ENCODE data around the gene DHODH. TPM values are rescaled to one million over a fixed set of nuclear protein-coding genes. Genes with fewer than 3 reads are reported as not detected.
A peak's percentile ranks its signal among the peaks of the same experiment; 100 is the strongest.

Gene DHODH
- 10 to 100 TPM in 2 of 6 donors, 1 to 10 TPM in 4; 4.3 to 13.0 (median 9.0) TPM for polyA plus RNA-seq (ENCODE audit: low read depth in 6 of 6)

DNA sequence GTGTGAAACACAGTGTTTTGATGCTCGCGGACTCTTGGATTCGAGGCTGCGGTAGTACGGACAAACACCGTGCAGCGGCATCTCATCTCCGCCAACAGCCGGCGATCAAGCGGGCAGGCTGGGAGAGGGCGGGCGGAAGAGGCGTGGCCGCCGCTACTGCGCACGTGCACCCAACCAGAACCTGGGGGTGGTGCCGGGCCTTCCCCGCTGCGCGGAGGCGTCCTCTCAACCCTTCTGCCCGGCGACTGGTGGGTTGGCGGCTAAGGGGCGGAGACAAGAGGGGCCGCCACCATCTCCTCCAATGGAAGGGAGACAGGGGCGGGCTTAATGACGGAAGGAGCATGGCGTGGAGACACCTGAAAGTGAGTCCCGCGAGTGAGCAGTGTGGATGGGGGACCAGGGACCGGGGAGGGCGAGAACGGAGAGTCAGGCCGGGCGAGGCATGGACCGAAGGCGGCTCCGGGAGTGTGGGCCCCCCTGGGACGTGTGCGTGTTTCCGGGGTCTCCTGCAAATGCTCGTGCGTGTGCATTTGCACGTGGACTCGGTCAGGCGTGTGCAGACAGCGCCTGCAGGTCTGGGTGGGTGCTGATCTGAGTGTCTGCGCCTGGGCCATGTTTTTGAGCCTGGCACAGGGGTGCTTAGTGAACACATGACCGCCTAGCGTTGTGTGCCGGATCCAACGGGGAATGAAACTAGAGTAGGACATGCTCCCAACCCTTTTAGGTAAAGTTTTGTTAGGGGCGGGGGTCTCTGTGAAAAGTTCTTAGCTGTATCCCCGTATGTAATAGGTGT, at the start of gene DHODH:
Gene DHODH (plus strand): TSS at position 321 of the 793 bp plus-strand sequence. CDS start 21 bp downstream, at position 342.
- peak within 1 kb of the TSS; percentile 96 to 100 (median 99) for H3K27ac Mint-ChIP-seq
- DNase-seq (peak; percentile 100), ATAC-seq (ENCODE audit: low read depth in 2 of 2) (peak; percentile 87 to 88)
- H3K27me3 Mint-ChIP-seq, result peaks cover 0 to 11% (median 4%) of the 10 kb centered on the region in 3 donors
- peak within 1 kb of the TSS; percentile 85 to 100 (median 97) for H3K4me3 Mint-ChIP-seq
- H3K36me3 Mint-ChIP-seq, result no peaks in the 10 kb centered on the region
- no peaks in the 10 kb centered on the region for H3K9me3 Mint-ChIP-seq
- H3K4me1 Mint-ChIP-seq, result peaks cover 7 to 19% (median 15%) of the 10 kb centered on the region in 3 donors

DNA sequence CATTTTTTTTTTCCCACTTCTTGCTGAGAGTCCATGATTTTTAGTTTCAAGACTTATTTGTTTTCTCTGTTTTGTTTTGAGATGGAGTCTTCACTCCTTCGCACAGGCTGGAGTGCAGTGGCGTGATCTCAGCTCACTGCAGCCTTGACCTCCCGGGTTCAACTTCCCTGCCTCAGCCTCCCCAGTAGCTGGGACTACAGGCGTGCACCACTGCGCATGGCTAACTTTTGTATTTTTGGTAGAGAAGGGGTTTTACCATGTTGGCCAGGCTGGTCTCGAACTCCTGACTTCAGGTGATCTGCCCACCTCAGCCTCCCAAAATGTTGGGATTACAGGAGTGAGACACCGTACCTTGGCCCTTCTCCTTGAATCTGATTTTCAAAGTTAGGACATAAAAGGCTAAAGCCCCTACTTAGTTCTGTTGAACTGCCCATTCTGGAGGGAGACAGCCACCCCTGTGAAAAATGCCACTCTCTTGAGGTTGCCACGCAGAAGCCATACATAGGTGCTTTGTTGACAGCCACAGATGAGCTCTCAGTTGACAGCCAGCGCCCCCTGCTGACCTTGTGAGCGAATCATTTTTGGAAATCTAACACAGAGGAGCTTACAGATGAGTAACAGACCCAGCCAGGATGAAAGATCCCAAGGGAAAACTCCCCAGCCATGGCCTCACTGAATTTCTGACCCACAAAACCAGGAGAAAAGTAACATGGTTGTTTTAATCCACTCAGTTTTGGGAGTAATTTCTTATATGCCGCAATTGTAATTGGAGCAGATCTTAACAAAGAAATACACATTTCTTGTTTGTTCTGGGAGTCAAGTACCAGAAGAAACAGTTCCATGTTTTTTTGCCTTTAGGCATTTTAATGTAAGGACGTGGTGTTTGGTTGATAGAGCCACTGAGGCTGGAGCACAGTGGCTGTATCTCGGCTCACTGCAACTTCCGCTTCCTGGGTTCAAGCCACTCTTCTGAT, 47.2 kb upstream of the DHODH start:
- no peak overlapping the region for H3K4me3 Mint-ChIP-seq
- H3K27ac Mint-ChIP-seq, result peak overlapping the region in 4 of 6 donors; percentile 59 to 72 (median 66)
- H3K36me3 Mint-ChIP-seq, result no peaks in the 10 kb centered on the region
- DNase-seq, result peak; percentile 74
- peaks cover 18 to 48% (median 20%) of the 10 kb centered on the region in 3 donors for H3K4me1 Mint-ChIP-seq
- no peaks in the 10 kb centered on the region for H3K27me3 Mint-ChIP-seq
- peak; percentile 88 for ATAC-seq (ENCODE audit: low read depth in 2 of 2)
- H3K9me3 Mint-ChIP-seq, result no peaks in the 10 kb centered on the region

DNA sequence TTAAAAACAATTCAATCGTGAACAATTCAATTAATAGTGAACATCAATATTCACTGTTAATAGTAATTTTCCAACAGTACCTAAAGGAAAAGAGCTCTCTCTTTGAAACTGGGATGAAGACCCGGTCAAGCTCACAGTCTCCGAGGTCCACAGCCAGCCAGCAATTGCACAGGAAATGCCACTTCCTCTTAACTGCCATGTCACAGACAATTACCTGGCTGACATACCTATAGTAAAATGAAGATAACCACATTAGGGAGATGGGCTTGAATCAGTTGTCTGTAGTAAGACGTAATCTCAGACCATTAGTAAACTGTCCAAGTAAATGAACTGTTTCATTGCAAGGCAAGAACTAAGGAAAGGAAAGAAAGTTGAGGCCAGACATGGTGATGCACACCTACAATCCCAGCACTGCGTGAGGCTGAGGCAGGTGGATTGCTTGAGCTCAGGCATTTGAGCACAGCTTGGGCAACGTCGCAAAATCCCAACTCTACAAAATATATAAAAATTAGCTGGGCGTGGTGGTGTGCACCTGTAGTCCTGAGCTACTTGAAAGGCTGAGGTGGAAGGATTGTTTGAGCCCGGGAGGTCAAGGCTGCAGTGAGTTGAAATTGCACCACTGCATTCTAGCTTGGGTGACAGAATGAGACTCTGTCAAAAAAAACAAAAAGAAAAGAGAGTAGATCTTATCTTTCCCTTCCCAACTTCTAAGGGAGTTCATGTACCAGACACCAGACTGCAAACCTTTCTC, 45.2 kb upstream of the DHODH start:
- peak in 1 of 2 donors; percentile 19 for ATAC-seq (ENCODE audit: low read depth in 2 of 2)

DNA sequence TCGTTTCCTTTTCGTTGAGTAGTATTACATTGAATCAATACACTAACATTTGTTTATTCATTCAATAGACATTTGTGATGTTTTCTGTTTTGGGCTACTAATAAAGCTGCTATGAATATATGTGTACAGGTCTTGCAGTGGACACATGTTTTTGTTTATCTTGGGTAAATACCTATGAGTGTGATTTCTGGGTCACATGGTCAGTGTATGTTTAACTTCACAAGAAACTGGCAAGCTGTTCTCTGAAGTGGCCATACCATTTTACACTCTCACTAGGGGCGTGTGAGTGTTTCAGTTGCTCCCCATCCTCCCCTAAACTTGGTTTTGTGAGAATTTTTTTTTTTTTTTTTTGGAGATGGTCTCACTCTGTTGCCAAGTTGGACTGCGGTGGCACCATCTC, 43.3 kb upstream of the DHODH start:
- Mint-ChIP-seq H3K4me3 (no peak overlapping the region), H3K36me3 (no peaks in the 10 kb centered on the region), H3K9me3 (peaks cover 0 to under 1% (median 0%) of the 10 kb centered on the region in 7 donors), H3K4me1 (peaks cover 5 to 19% (median 7%) of the 10 kb centered on the region in 3 donors), H3K27ac (peak overlapping the region in 1 of 6 donors; percentile 12), H3K27me3 (no peaks in the 10 kb centered on the region)
- DNase-seq (no peak), ATAC-seq (ENCODE audit: low read depth in 2 of 2) (no peak)

More for the DNA sequence above, 45.2 kb upstream of the DHODH start:
- H3K4me1 Mint-ChIP-seq, result peaks cover 12 to 35% (median 16%) of the 10 kb centered on the region in 3 donors
- H3K27ac Mint-ChIP-seq, result peak overlapping the region in 2 of 6 donors; percentile 9 to 24
- H3K36me3 Mint-ChIP-seq, result no peaks in the 10 kb centered on the region
- DNase-seq, result no peak
- no peak overlapping the region for H3K4me3 Mint-ChIP-seq
- no peaks in the 10 kb centered on the region for H3K27me3 Mint-ChIP-seq
- H3K9me3 Mint-ChIP-seq, result no peaks in the 10 kb centered on the region

DNA sequence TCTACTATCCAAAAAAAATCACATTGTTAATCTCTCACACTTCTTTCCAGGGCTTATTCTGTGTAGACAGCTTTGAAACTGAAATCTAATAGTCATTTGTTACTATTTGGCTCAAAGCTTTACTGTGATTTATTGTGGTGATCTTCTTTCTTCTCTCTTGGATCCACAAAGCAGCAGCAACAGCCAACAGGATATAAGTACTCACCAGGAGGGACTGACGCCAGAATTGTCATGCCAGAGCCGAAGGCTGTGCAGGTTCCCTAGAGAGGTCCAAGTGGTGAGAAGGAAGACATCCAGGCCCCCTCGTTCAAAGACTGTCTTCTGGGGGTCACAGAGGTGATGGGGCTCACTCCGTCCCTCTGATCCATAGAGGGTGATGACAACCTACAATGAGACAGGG, 41.6 kb upstream of the DHODH start:
- Mint-ChIP-seq H3K9me3 (peaks cover 0 to 1% (median 0%) of the 10 kb centered on the region in 7 donors), H3K27me3 (no peaks in the 10 kb centered on the region), H3K4me3 (no peak overlapping the region), H3K36me3 (no peaks in the 10 kb centered on the region), H3K27ac (no peak overlapping the region), H3K4me1 (peaks cover 0 to 8% (median 0%) of the 10 kb centered on the region in 3 donors)
- DNase-seq (no peak), ATAC-seq (ENCODE audit: low read depth in 2 of 2) (no peak)

DNA sequence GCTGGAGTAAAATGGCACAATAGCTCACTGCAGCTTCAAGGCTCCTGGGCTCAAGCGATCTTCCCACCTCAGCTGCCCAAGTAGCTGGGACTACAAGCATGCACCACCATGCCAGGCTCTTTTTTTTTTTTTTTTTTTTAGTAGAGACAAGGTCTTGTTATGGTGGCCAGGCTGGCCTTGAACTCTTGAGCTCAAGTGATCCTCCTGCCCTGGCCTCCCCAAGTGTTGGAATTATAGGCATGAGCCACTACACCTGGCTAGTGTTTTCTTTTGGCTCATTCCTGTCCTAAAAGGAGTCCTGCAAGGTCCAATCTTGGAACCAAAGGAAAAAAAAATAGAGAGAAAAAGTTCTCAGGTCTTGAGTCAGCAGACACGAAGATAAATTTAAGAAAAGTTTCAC, 39.2 kb upstream of the DHODH start:
- no peaks in the 10 kb centered on the region for H3K4me1 Mint-ChIP-seq
- ATAC-seq (ENCODE audit: low read depth in 2 of 2), result no peak

DNA sequence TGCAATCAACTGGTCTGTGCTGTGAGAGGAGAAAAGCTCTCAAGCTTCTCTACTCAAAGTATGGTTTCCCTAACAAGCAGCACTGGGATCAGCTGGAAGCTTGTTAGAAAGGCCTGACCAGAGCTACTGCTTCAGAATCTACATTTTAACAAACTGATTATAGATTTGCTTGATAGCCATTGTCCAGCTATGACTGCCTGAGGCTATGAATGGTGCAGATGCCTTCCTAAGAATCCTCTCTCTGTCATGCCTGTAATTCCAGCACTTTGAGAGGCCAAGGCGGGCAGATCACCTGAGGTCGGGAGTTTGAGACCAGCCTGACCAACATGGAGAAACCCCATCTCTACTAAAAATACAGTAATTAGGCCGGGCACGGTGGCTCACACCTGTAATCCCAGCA, 37.0 kb upstream of the DHODH start:
- Mint-ChIP-seq H3K36me3 (no peaks in the 10 kb centered on the region), H3K4me1 (no peaks in the 10 kb centered on the region)
- no peak for DNase-seq

More for the DNA sequence above, 39.2 kb upstream of the DHODH start:
- Mint-ChIP-seq H3K36me3 (no peaks in the 10 kb centered on the region), H3K4me3 (no peak overlapping the region), H3K27ac (peak overlapping the region in 1 of 6 donors; percentile 52), H3K9me3 (peaks cover 0 to 1% (median 0%) of the 10 kb centered on the region in 7 donors), H3K27me3 (no peaks in the 10 kb centered on the region)
- DNase-seq, result no peak

DNA sequence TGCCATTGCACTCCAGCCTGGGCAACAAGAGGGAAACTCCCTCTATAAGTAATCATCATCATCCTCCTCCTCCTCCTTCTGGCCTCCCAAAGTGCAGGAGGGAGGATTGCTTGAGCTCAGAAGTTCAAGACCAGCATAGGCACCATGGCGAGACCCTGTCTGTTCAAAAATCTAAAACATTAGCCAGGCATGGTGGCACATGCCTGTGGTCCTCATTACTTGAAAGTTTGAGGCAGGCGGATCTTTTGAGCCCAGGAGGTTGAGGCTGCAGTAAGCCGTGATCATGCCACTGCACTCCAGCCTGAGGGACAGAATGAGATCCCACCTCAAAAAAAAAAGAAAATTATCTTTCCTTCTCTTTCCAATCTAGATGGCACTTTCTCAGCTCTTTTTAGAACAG, 36.2 kb upstream of the DHODH start:
- Mint-ChIP-seq H3K4me1 (no peaks in the 10 kb centered on the region), H3K4me3 (no peak overlapping the region), H3K27me3 (no peaks in the 10 kb centered on the region), H3K36me3 (no peaks in the 10 kb centered on the region), H3K9me3 (peaks cover 0 to 1% (median 0%) of the 10 kb centered on the region in 7 donors), H3K27ac (no peak overlapping the region)
- ATAC-seq (ENCODE audit: low read depth in 2 of 2) (no peak), DNase-seq (no peak)

More for the DNA sequence above, 37.0 kb upstream of the DHODH start:
- Mint-ChIP-seq H3K27me3 (no peaks in the 10 kb centered on the region), H3K9me3 (peaks cover 0 to 1% (median 0%) of the 10 kb centered on the region in 7 donors), H3K27ac (no peak overlapping the region), H3K4me3 (no peak overlapping the region)
- no peak for ATAC-seq (ENCODE audit: low read depth in 2 of 2)

DNA sequence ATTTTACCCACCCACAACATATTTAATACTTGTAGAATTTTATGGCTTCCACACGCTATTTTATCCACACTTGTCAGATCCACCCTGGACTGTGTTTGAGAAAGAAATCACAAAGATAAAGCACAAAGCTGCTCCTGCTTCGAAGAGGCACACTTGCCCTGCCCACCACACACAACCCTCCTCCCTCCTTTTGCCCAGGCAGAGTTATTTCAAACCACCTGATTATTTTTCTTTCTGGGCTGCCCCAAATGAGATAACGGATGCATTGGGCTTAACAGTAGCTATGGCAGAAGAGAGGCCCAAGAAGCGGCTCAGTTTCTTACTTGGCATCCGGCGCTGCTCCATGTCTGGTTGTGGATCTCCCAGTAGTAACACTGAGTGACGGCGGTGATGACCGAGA, 35.5 kb upstream of the DHODH start:
- Mint-ChIP-seq H3K27ac (peak overlapping the region in 1 of 6 donors; percentile 7), H3K9me3 (peaks cover 0 to 1% (median 0%) of the 10 kb centered on the region in 7 donors), H3K27me3 (peaks cover 0 to 3% (median 0%) of the 10 kb centered on the region in 3 donors), H3K4me3 (no peak overlapping the region), H3K36me3 (no peaks in the 10 kb centered on the region), H3K4me1 (no peaks in the 10 kb centered on the region)
- no peak for DNase-seq
- ATAC-seq (ENCODE audit: low read depth in 2 of 2), result no peak

DNA sequence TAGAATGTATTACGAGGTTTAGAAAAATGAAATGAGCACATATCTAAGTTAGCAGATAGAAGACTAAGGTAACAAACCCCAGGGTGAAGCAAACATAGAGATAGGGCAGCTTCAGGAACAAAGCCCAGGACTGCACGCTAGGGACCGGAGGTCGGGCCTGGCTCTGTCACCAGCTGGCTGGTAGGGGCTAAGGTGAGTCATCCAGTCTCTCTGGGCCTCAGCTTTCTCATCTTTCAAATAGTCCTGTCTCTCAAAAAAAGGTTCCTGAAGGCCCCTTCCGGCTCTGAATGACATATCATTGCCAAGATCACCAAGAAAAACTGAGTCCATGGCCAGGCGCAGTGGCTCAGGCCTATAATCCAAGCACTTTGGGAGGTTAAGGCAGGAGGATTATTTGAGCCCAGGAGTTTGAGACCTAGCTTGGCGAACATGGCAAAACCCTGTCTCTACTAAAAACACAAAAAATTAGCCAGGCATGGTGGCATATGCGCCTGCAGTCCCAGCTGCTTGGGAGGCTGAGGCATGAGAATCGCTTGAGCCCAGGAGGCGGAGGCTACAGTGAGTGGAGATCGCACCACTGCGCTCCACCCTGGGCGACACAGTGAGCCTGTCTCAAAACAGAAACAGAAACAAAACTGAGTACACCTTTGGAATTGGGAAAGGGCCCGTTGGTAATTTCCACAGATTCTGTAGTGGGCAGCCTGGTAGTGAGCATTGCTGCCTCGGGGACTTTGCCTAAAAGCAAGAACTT, 34.3 kb upstream of the DHODH start:
- DNase-seq, result no peak
- Mint-ChIP-seq H3K27ac (peak overlapping the region in 1 of 6 donors; percentile 11), H3K4me3 (no peak overlapping the region)

DNA sequence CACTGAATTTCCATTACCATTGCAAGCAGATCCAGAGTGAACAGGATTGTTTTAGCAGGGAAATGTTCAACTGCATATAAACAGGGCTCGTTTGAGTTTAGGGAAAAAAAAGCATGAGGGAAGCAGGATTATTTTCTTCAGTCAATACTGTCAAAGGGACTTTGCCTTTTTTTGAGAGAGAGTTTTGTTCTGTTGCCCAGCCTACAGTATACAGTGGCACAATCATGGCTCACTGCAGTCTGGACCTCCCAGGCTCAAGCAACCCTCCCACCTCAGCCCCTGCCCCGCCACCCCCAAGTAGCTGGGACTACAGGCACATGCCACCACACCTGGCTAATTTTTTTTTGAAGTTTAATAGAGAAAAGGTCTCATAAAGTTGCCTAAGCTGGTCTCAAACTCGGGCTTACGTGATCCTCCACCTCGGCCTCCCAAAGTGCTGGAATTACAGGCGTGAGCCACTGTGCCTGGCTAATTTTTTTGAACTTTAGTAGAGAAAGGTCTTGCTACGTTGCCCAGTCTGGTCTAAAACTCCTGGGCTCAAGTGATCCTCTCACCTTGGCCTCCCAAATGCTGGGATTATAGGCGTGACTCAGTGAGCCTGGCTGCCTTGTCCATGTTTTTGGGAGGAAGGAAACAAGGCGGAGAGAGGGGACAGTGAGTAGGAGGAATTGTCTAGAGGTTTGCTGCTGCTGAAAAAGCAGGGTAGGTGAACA, 23.1 kb upstream of the DHODH start:
- DNase-seq (no peak), ATAC-seq (ENCODE audit: low read depth in 2 of 2) (no peak)
- Mint-ChIP-seq H3K4me1 (no peaks in the 10 kb centered on the region), H3K27me3 (peaks cover 33 to 47% (median 37%) of the 10 kb centered on the region in 3 donors), H3K27ac (no peak overlapping the region), H3K9me3 (peaks cover 0 to 1% (median 0%) of the 10 kb centered on the region in 7 donors), H3K36me3 (peaks cover 0 to 7% of the 10 kb centered on the region in 2 donors), H3K4me3 (no peak overlapping the region)

More for the DNA sequence above, 34.3 kb upstream of the DHODH start:
- Mint-ChIP-seq H3K9me3 (peaks cover 0 to 1% (median 0%) of the 10 kb centered on the region in 7 donors), H3K36me3 (no peaks in the 10 kb centered on the region), H3K27me3 (peaks cover 0 to 9% (median 1%) of the 10 kb centered on the region in 3 donors), H3K4me1 (no peaks in the 10 kb centered on the region)
- no peak for ATAC-seq (ENCODE audit: low read depth in 2 of 2)
